MM.1S (cell line): Measurements from ENCODE around the gene COQ3.

ENCODE experiments used
- CTCF ChIP-seq: fragments of 300-600 bp; sonication (generic); IDR thresholded peaks from 2 replicates; pipeline ENCODE4 v1.5.1; 2016; ENCODE audit warnings: antibody characterized with exemption, low read length, mixed read lengths
- EZH2 ChIP-seq: fragments of 300-600 bp; sonication (generic); optimal IDR thresholded peaks from 2 replicates; pipeline ENCODE3; 2017; ENCODE audit warnings: low read depth, mild to moderate bottlenecking, antibody characterized with exemption, low read length, mixed read lengths

- TF ChIP-seq CTCF (no peak), EZH2 (no peak)
Measured at GRCh38 chr6:99348288-99349170, 45.5 kb downstream of the COQ3 start.
